Uterus (tissue), 2 donors: ENCODE measurements around the gene NOS1.

Experiments used
- POLR2A ChIP-seq, 2 donors: fragments of 450-650 bp; IDR thresholded peaks; one replicate each; pipeline ENCODE4 v1.6.1; 2016; ENCODE audit warnings: antibody characterized with exemption in 2 of 2, mild to moderate bottlenecking in 1 of 2, moderate library complexity in 1 of 2
- TF ChIP-seq, protein P1 (sequence below), 4 experiments: fragments of 200-600 bp in 2 of 4; fragments of 450-650 bp in 2 of 4; sonication (generic) in 2 of 4; IDR thresholded peaks; one replicate each; pipeline ENCODE4 v1.5.1; 2016 to 2019; ENCODE audit warnings: antibody characterized with exemption in 4 of 4, mild to moderate bottlenecking in 2 of 4, moderate library complexity in 1 of 4

DNA sequence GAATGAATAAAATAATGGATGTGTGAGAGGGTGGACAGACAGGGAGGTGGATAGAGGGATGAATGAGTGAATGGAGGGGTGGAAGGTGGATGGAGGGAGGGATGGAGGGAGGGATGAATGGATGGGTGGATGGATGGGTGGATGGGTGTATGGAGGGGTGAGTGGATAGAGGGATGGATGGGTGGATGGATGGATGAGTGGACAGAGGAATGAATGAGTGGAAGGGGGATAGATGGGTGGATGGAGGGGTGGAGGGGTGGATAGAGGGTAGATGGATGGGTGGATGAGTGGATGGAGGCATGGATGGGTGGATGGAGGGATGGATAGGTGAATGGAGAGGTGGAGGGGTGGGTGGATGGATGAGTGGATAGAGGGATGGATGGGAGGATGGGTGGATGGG is 47.9 kb upstream of the NOS1 start:
- TF ChIP-seq, protein P1, sequence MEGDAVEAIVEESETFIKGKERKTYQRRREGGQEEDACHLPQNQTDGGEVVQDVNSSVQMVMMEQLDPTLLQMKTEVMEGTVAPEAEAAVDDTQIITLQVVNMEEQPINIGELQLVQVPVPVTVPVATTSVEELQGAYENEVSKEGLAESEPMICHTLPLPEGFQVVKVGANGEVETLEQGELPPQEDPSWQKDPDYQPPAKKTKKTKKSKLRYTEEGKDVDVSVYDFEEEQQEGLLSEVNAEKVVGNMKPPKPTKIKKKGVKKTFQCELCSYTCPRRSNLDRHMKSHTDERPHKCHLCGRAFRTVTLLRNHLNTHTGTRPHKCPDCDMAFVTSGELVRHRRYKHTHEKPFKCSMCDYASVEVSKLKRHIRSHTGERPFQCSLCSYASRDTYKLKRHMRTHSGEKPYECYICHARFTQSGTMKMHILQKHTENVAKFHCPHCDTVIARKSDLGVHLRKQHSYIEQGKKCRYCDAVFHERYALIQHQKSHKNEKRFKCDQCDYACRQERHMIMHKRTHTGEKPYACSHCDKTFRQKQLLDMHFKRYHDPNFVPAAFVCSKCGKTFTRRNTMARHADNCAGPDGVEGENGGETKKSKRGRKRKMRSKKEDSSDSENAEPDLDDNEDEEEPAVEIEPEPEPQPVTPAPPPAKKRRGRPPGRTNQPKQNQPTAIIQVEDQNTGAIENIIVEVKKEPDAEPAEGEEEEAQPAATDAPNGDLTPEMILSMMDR (IDR thresholded peaks at IDR 0.05) = no peak
- TF ChIP-seq POLR2A (IDR thresholded peaks at IDR 0.05) = no peak
